ENCODE data around the gene TUBGCP6. TPM values are rescaled to one million over a fixed set of nuclear protein-coding genes. Genes with fewer than 3 reads are reported as not detected.

TUBGCP6 gene
- total RNA-seq, 1 donor from 2014 or later, result 16.9 TPM

DNA sequence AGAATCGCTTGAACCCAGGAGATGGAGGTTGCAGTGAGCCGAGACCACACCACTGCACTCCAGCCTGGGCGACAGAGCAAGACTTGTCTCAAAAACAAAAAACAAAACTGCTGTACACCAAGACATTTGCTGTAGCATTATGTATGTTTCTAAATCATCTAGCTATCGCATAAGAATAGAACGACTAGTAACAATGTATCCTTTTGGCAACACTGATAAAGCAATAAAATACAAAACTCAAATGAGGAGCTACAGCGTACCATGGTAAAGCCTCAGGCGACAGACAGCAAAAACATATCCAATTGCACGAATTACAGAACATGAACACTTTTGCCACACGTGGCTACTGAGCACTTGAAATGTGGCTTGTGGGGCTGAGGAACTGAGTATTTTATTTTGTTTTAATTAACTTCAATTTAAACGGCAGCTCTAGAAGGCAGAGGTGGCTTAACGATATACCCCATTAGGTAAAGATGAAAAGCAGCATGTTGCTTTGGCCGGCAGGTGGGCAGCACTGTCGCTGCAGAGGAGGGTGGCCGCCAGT lies 2.3 kb downstream of the TUBGCP6 start:
- Histone ChIP-seq H3K27me3 (no peaks in the 10 kb centered on the region), H3K4me3 (peak overlapping the region; percentile 94), H3K79me2 (ENCODE audit: low read depth) (peaks cover 58% of the 10 kb centered on the region), H3K27ac (no peak overlapping the region), H3F3A (ENCODE audit: low read depth) (peaks cover 18% of the 10 kb centered on the region), H2AFZ (replicated peaks) (no peak overlapping the region), H3K4me1 (peaks cover 13% of the 10 kb centered on the region), H3K36me3 (no peaks in the 10 kb centered on the region), H3K4me2 (peak overlapping the region; percentile 93), H3K9me3 (ENCODE audit: low read depth) (no peaks in the 10 kb centered on the region), H4K20me1 (ENCODE audit: low read depth) (peaks cover 53% of the 10 kb centered on the region), H3K9ac (no peak overlapping the region)
- Mint-ChIP-seq H3K9me3 (no peaks in the 10 kb centered on the region), H3K36me3 (peaks cover 4% of the 10 kb centered on the region), H3K4me1 (peaks cover 35% of the 10 kb centered on the region), H3K27ac (no peak overlapping the region), H3K4me3 (peak overlapping the region; percentile 100), H3K27me3 (ENCODE audit: insufficient read depth, low read depth) (peaks cover 2% of the 10 kb centered on the region)
- TF ChIP-seq, protein P1, sequence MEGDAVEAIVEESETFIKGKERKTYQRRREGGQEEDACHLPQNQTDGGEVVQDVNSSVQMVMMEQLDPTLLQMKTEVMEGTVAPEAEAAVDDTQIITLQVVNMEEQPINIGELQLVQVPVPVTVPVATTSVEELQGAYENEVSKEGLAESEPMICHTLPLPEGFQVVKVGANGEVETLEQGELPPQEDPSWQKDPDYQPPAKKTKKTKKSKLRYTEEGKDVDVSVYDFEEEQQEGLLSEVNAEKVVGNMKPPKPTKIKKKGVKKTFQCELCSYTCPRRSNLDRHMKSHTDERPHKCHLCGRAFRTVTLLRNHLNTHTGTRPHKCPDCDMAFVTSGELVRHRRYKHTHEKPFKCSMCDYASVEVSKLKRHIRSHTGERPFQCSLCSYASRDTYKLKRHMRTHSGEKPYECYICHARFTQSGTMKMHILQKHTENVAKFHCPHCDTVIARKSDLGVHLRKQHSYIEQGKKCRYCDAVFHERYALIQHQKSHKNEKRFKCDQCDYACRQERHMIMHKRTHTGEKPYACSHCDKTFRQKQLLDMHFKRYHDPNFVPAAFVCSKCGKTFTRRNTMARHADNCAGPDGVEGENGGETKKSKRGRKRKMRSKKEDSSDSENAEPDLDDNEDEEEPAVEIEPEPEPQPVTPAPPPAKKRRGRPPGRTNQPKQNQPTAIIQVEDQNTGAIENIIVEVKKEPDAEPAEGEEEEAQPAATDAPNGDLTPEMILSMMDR (IDR thresholded peaks at IDR 0.05), result no peak
- TF ChIP-seq EZH2 (IDR thresholded peaks at IDR 0.05) (no peak), EZH2phosphoT487 (IDR thresholded peaks at IDR 0.05) (no peak)
- no peak for DNase-seq (ENCODE audit: low spot score)

DNA sequence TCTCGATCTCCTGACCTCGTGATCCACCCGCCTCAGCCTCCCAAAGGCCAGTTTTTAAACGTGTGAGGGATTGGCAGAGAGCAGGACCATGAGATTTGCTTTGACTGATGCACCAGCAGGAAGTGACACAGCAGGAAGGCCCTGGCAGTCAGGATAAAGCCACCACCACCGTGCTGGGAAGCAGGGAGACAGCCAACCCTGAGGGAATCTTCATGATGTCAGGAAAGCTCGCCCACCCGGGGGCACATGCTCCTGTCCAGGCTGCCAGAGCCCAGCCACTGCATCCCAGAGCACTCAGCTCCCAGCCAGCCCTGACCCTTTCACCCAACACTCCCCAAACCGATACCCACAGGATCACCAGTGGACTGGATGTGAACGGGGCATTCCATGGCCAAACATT lies 6.1 kb downstream of the TUBGCP6 start:
- Histone ChIP-seq H3K27me3 (no peaks in the 10 kb centered on the region), H3K79me2 (ENCODE audit: low read depth) (peaks cover 53% of the 10 kb centered on the region), H3K4me1 (peaks cover 9% of the 10 kb centered on the region), H4K20me1 (ENCODE audit: low read depth) (peaks cover 49% of the 10 kb centered on the region), H3K9ac (no peak overlapping the region), H3F3A (ENCODE audit: low read depth) (peaks cover 12% of the 10 kb centered on the region), H3K4me2 (no peak overlapping the region), H3K36me3 (no peaks in the 10 kb centered on the region), H2AFZ (replicated peaks) (no peak overlapping the region), H3K27ac (no peak overlapping the region), H3K9me3 (ENCODE audit: low read depth) (no peaks in the 10 kb centered on the region), H3K4me3 (no peak overlapping the region)
- H3K9me3 Mint-ChIP-seq, result peaks cover 3% of the 10 kb centered on the region
- DNase-seq (ENCODE audit: low spot score), result no peak
- H3K27me3 Mint-ChIP-seq (ENCODE audit: insufficient read depth, low read depth), result peaks cover 6% of the 10 kb centered on the region
- H3K4me1 Mint-ChIP-seq, result peaks cover 33% of the 10 kb centered on the region
- peaks cover 14% of the 10 kb centered on the region for H3K36me3 Mint-ChIP-seq
- no peak overlapping the region for H3K27ac Mint-ChIP-seq
- TF ChIP-seq EZH2phosphoT487 (IDR thresholded peaks at IDR 0.05), result no peak
- TF ChIP-seq, protein P1 (IDR thresholded peaks at IDR 0.05), result no peak
- no peak for TF ChIP-seq EZH2 (IDR thresholded peaks at IDR 0.05)
- H3K4me3 Mint-ChIP-seq, result no peak overlapping the region

DNA sequence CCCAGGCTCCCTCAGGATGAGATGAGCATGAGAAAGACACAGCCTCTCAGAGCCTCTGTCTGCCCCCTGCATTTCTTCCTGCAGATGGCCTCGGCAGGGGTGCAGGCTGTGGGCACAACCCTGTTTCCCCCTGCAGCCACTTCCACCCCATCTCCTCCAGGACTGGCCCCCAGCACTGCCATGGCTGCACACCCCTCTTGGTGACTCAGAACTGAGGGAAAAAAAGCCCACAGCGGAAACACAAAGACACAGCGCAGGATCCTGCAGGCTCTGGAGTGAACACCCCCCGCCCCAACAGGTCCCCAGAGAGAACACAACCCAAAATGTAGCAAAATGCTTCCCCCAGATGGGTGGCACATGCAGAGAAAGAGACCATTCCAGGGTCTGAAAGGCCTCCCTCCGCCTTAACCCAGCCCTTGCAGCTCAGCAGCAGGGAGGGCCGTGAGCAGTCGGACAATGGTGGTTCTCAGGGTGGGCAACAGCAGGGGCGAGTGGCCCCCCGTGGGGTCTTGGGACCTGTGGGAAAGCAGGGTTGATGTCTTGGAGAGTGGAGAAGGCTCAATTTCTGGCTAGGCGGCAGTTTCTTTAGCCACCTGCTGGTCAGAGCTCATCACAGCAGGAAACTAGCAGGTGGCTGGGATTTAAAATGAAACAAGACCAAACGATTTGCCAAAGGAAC lies 8.0 kb downstream of the TUBGCP6 start:
- no peak overlapping the region for H3K4me3 Mint-ChIP-seq
- no peak overlapping the region for H2AFZ ChIP-seq (replicated peaks)
- H3K4me1 Mint-ChIP-seq, result peaks cover 22% of the 10 kb centered on the region
- H3F3A ChIP-seq (ENCODE audit: low read depth), result peaks cover 9% of the 10 kb centered on the region
- TF ChIP-seq, protein P1 (IDR thresholded peaks at IDR 0.05), result peak; percentile 53
- no peak for TF ChIP-seq EZH2phosphoT487 (IDR thresholded peaks at IDR 0.05)
- H3K36me3 ChIP-seq, result no peaks in the 10 kb centered on the region
- H4K20me1 ChIP-seq (ENCODE audit: low read depth), result peaks cover 32% of the 10 kb centered on the region
- DNase-seq (ENCODE audit: low spot score), result peak; percentile 31
- no peak overlapping the region for H3K4me3 ChIP-seq
- H3K27me3 ChIP-seq, result no peaks in the 10 kb centered on the region
- no peak overlapping the region for H3K4me2 ChIP-seq
- H3K9me3 ChIP-seq (ENCODE audit: low read depth), result no peaks in the 10 kb centered on the region
- peaks cover 3% of the 10 kb centered on the region for H3K9me3 Mint-ChIP-seq
- no peak overlapping the region for H3K9ac ChIP-seq
- peaks cover 35% of the 10 kb centered on the region for H3K79me2 ChIP-seq (ENCODE audit: low read depth)
- no peaks in the 10 kb centered on the region for H3K4me1 ChIP-seq
- H3K27me3 Mint-ChIP-seq (ENCODE audit: insufficient read depth, low read depth), result peaks cover 6% of the 10 kb centered on the region
- H3K27ac Mint-ChIP-seq, result peak overlapping the region; percentile 53
- H3K36me3 Mint-ChIP-seq, result peaks cover 19% of the 10 kb centered on the region
- no peak overlapping the region for H3K27ac ChIP-seq

Measured in neural progenitor cell (in vitro differentiated cells).